ENCODE results near the gene AADACL2. TPM values are rescaled to one million over a fixed set of nuclear protein-coding genes. Genes with fewer than 3 reads are reported as not detected.

The AADACL2 gene
- total RNA-seq, 1 experiment from 2014 or later = not detected

- Mint-ChIP-seq H3K27me3 (ENCODE audit: insufficient read depth, unreplicated experiment) (no peaks in the 10 kb centered on the region), H3K27ac (ENCODE audit: unreplicated experiment) (no peak overlapping the region), H3K4me1 (ENCODE audit: low read depth, unreplicated experiment) (no peaks in the 10 kb centered on the region), H3K36me3 (ENCODE audit: insufficient read depth, unreplicated experiment) (no peaks in the 10 kb centered on the region), H3K4me3 (ENCODE audit: unreplicated experiment) (no peak overlapping the region), H3K9me3 (ENCODE audit: unreplicated experiment) (peaks cover 37% of the 10 kb centered on the region)
- CTCF ChIA-PET = no interaction called here
- intact Hi-C loops (cut with micrococcal nuclease; ENCODE audit: unreplicated experiment) = no loop called here
- no peaks in the 10 kb centered on the region for H3K4me1 ChIP-seq
- no peak for DNase-seq
- no peak for TF ChIP-seq CTCF (IDR thresholded peaks at IDR 0.05; ENCODE audit: insufficient read depth in 1 of 2, low read depth in 1 of 2, low read length in 1 of 2, severe bottlenecking in 1 of 2, unreplicated experiment in 1 of 2)
- POLR2A ChIA-PET = no interaction called here
- H3K9me3 ChIP-seq = no peaks in the 10 kb centered on the region
- H3K27me3 ChIP-seq (replicated peaks; ENCODE audit: control insufficient read depth, insufficient read depth, low read length) = no peaks in the 10 kb centered on the region
- no peaks in the 10 kb centered on the region for H3K36me3 ChIP-seq (ENCODE audit: control insufficient read depth, insufficient read depth, low read length)
- H3K4me3 ChIP-seq (ENCODE audit: low read depth, low read length) = no peak overlapping the region
- no TSS peak for BruUV-seq (replicated peaks)
These were observed 23.9 kb upstream of the AADACL2 start for GRCh38 chr3:151709847-151710246.

- Histone ChIP-seq H3K36me3 (ENCODE audit: control insufficient read depth, insufficient read depth, low read length) (no peaks in the 10 kb centered on the region), H3K4me3 (ENCODE audit: low read depth, low read length) (no peak overlapping the region), H3K27me3 (replicated peaks; ENCODE audit: control insufficient read depth, insufficient read depth, low read length) (no peaks in the 10 kb centered on the region), H3K4me1 (no peaks in the 10 kb centered on the region), H3K9me3 (no peaks in the 10 kb centered on the region)
- ChIA-PET CTCF (no interaction called here), POLR2A (no interaction called here)
- Mint-ChIP-seq H3K4me1 (ENCODE audit: low read depth, unreplicated experiment) (no peaks in the 10 kb centered on the region), H3K9me3 (ENCODE audit: unreplicated experiment) (peaks cover 6% of the 10 kb centered on the region), H3K27me3 (ENCODE audit: insufficient read depth, unreplicated experiment) (no peaks in the 10 kb centered on the region), H3K36me3 (ENCODE audit: insufficient read depth, unreplicated experiment) (no peaks in the 10 kb centered on the region), H3K27ac (ENCODE audit: unreplicated experiment) (no peak overlapping the region), H3K4me3 (ENCODE audit: unreplicated experiment) (no peak overlapping the region)
- BruUV-seq (replicated peaks) = no TSS peak
- TF ChIP-seq CTCF (IDR thresholded peaks at IDR 0.05; ENCODE audit: insufficient read depth in 1 of 2, low read depth in 1 of 2, low read length in 1 of 2, severe bottlenecking in 1 of 2, unreplicated experiment in 1 of 2) = no peak
- intact Hi-C loops (cut with micrococcal nuclease; ENCODE audit: unreplicated experiment) = no loop called here
- no peak for DNase-seq
These were observed 12.4 kb upstream of the AADACL2 start for GRCh38 chr3:151721294-151721693.

GRCh38 chr3:151722856-151723255 lies 10.9 kb upstream of the AADACL2 start:
- no peaks in the 10 kb centered on the region for H3K9me3 ChIP-seq
- Mint-ChIP-seq H3K4me1 (ENCODE audit: low read depth, unreplicated experiment) (no peaks in the 10 kb centered on the region), H3K27ac (ENCODE audit: unreplicated experiment) (no peak overlapping the region), H3K9me3 (ENCODE audit: unreplicated experiment) (peaks cover 15% of the 10 kb centered on the region), H3K4me3 (ENCODE audit: unreplicated experiment) (no peak overlapping the region), H3K36me3 (ENCODE audit: insufficient read depth, unreplicated experiment) (no peaks in the 10 kb centered on the region), H3K27me3 (ENCODE audit: insufficient read depth, unreplicated experiment) (no peaks in the 10 kb centered on the region)
- intact Hi-C loops (cut with micrococcal nuclease; ENCODE audit: unreplicated experiment) = no loop called here
- H3K4me1 ChIP-seq = no peaks in the 10 kb centered on the region
- no peak overlapping the region for H3K4me3 ChIP-seq (ENCODE audit: low read depth, low read length)
- ChIA-PET POLR2A (no interaction called here), CTCF (no interaction called here)
- H3K27me3 ChIP-seq (replicated peaks; ENCODE audit: control insufficient read depth, insufficient read depth, low read length) = no peaks in the 10 kb centered on the region
- DNase-seq = no peak
- no peak for TF ChIP-seq CTCF (IDR thresholded peaks at IDR 0.05; ENCODE audit: insufficient read depth in 1 of 2, low read depth in 1 of 2, low read length in 1 of 2, severe bottlenecking in 1 of 2, unreplicated experiment in 1 of 2)
- BruUV-seq (replicated peaks) = no TSS peak
- H3K36me3 ChIP-seq (ENCODE audit: control insufficient read depth, insufficient read depth, low read length) = no peaks in the 10 kb centered on the region
